Erythroblast (primary cell): Measurements from ENCODE around the gene NEIL3.

ENCODE experiments used
- GATA1 ChIP-seq: IDR thresholded peaks from 2 replicates; pipeline ENCODE4 v1.6.1; 2011; ENCODE audit warnings: low read depth, mild to moderate bottlenecking, control low read depth, low read length, moderate library complexity
- POLR2A ChIP-seq: IDR thresholded peaks from 2 replicates; pipeline ENCODE4 v1.6.1; 2011; ENCODE audit warnings: mild to moderate bottlenecking, low read length

- TF ChIP-seq POLR2A (no peak), GATA1 (no peak)
These were observed 690 bp upstream of the NEIL3 start for GRCh38 chr4:177308847-177309521.
